BLaER1 (cell line): ENCODE measurements around the gene RNASE11.
"Not testable (repeated sequence)": the region's sequence is repeated elsewhere in the genome, so short reads cannot be mapped to it uniquely, and the experiment has no call there.

Source experiments
- H3K27ac ChIP-seq: shearing (Covaris generic); formaldehyde crosslinking; 2 replicates; pipeline ENCODE4 v1.8.1; 2022
- H3K27me3 ChIP-seq: shearing (Covaris generic); formaldehyde crosslinking; 2 replicates; pipeline ENCODE4 v1.8.1; 2022
- H3K36me3 ChIP-seq: shearing (Covaris generic); formaldehyde crosslinking; 2 replicates; pipeline ENCODE4 v1.8.1; 2022
- H3K4me1 ChIP-seq: shearing (Covaris generic); formaldehyde crosslinking; 2 replicates; pipeline ENCODE4 v1.8.1; 2022
- H3K4me2 ChIP-seq: shearing (Covaris generic); formaldehyde crosslinking; 2 replicates; pipeline ENCODE4 v1.8.1; 2022
- H3K4me3 ChIP-seq: shearing (Covaris generic); formaldehyde crosslinking; 2 replicates; pipeline ENCODE4 v1.8.1; 2022
- H3K9ac ChIP-seq: shearing (Covaris generic); formaldehyde crosslinking; 2 replicates; pipeline ENCODE4 v1.8.1; 2022
- H3K9me3 ChIP-seq: shearing (Covaris generic); formaldehyde crosslinking; 2 replicates; pipeline ENCODE4 v1.8.1; 2022
- H4K20me1 ChIP-seq: shearing (Covaris generic); formaldehyde crosslinking; 2 replicates; pipeline ENCODE4 v1.8.1; 2022
- Cebpa-rat ChIP-seq: shearing (Covaris generic); IDR thresholded peaks from 2 replicates; pipeline ENCODE4 v1.8.1; 2022

RNASE11 gene

GRCh38 chr14:20606902-20607242 lies 19.1 kb upstream of the RNASE11 start:
- Histone ChIP-seq H3K9ac (no peak overlapping the region), H3K4me1 (peaks cover 31% of the 10 kb centered on the region), H4K20me1 (no peaks in the 10 kb centered on the region), H3K27me3 (no peaks in the 10 kb centered on the region), H3K27ac (no peak overlapping the region), H3K4me3 (no peak overlapping the region), H3K9me3 (no peaks in the 10 kb centered on the region), H3K4me2 (peak overlapping the region; percentile 16; the same call in 1 of the 2 replicates), H3K36me3 (no peaks in the 10 kb centered on the region)
- TF ChIP-seq Cebpa-rat = no peak

GRCh38 chr14:20606190-20606901 lies 18.5 kb upstream of the RNASE11 start:
- H3K9me3 ChIP-seq = no peaks in the 10 kb centered on the region
- H4K20me1 ChIP-seq = no peaks in the 10 kb centered on the region
- no peak overlapping the region for H3K4me3 ChIP-seq
- peak overlapping the region; percentile 16; the same call in 1 of the 2 replicates for H3K4me2 ChIP-seq
- peaks cover 26% of the 10 kb centered on the region for H3K4me1 ChIP-seq
- TF ChIP-seq Cebpa-rat = no peak
- H3K9ac ChIP-seq = no peak overlapping the region
- no peaks in the 10 kb centered on the region for H3K36me3 ChIP-seq
- no peaks in the 10 kb centered on the region for H3K27me3 ChIP-seq
- no peak overlapping the region for H3K27ac ChIP-seq

- no peak overlapping the region for H3K27ac ChIP-seq
- H3K4me1 ChIP-seq = peaks cover 14% of the 10 kb centered on the region
- no peaks in the 10 kb centered on the region for H4K20me1 ChIP-seq
- H3K9ac ChIP-seq = no peak overlapping the region
- no peak overlapping the region for H3K4me2 ChIP-seq
- no peaks in the 10 kb centered on the region for H3K9me3 ChIP-seq
- H3K4me3 ChIP-seq = no peak overlapping the region
- H3K36me3 ChIP-seq = no peaks in the 10 kb centered on the region
- H3K27me3 ChIP-seq = no peaks in the 10 kb centered on the region
- no peak for TF ChIP-seq Cebpa-rat
Observed at GRCh38 chr14:20603813-20604690, 16.3 kb upstream of the RNASE11 start.

GRCh38 chr14:20602583-20602982 lies 14.8 kb upstream of the RNASE11 start:
- H3K9ac ChIP-seq = no peak overlapping the region
- H4K20me1 ChIP-seq = no peaks in the 10 kb centered on the region
- H3K4me1 ChIP-seq = no peaks in the 10 kb centered on the region
- H3K27me3 ChIP-seq = no peaks in the 10 kb centered on the region
- no peak for TF ChIP-seq Cebpa-rat
- no peak overlapping the region for H3K4me3 ChIP-seq
- no peak overlapping the region for H3K27ac ChIP-seq
- H3K9me3 ChIP-seq = no peaks in the 10 kb centered on the region
- H3K36me3 ChIP-seq = no peaks in the 10 kb centered on the region
- H3K4me2 ChIP-seq = no peak overlapping the region

GRCh38 chr14:20601522-20601921 lies 13.7 kb upstream of the RNASE11 start:
- TF ChIP-seq Cebpa-rat = no peak
- Histone ChIP-seq H3K27ac (no peak overlapping the region), H3K36me3 (no peaks in the 10 kb centered on the region), H4K20me1 (no peaks in the 10 kb centered on the region), H3K4me1 (no peaks in the 10 kb centered on the region), H3K27me3 (no peaks in the 10 kb centered on the region), H3K4me3 (no peak overlapping the region), H3K9ac (no peak overlapping the region), H3K9me3 (no peaks in the 10 kb centered on the region), H3K4me2 (no peak overlapping the region)

- H3K36me3 ChIP-seq = no peaks in the 10 kb centered on the region
- no peaks in the 10 kb centered on the region for H3K27me3 ChIP-seq
- H3K4me2 ChIP-seq = no peak overlapping the region
- no peaks in the 10 kb centered on the region for H4K20me1 ChIP-seq
- peaks cover 7% of the 10 kb centered on the region; the same call in 1 of the 2 replicates for H3K4me1 ChIP-seq
- no peak overlapping the region for H3K4me3 ChIP-seq
- H3K27ac ChIP-seq = no peak overlapping the region
- no peak overlapping the region for H3K9ac ChIP-seq
- H3K9me3 ChIP-seq = no peaks in the 10 kb centered on the region
- TF ChIP-seq Cebpa-rat = no peak
Observed at GRCh38 chr14:20597108-20597507, 9.3 kb upstream of the RNASE11 start.

- H3K9me3 ChIP-seq, H3K27me3 ChIP-seq, H3K9ac ChIP-seq, H3K4me2 ChIP-seq, H3K4me1 ChIP-seq, H3K4me3 ChIP-seq, H3K27ac ChIP-seq, H3K36me3 ChIP-seq, H4K20me1 ChIP-seq: not testable (repeated sequence)
Observed at GRCh38 chr14:20595726-20596125, 7.9 kb upstream of the RNASE11 start.

GRCh38 chr14:20592574-20592973 lies 4.8 kb upstream of the RNASE11 start:
- no peak overlapping the region for H3K27ac ChIP-seq
- H3K4me3 ChIP-seq = no peak overlapping the region
- H3K36me3 ChIP-seq = no peaks in the 10 kb centered on the region
- H3K9me3 ChIP-seq = no peaks in the 10 kb centered on the region
- H3K4me1 ChIP-seq = peaks cover 7% of the 10 kb centered on the region; the same call in 1 of the 2 replicates
- H3K9ac ChIP-seq = no peak overlapping the region
- H3K4me2 ChIP-seq = no peak overlapping the region
- no peak for TF ChIP-seq Cebpa-rat
- H4K20me1 ChIP-seq = no peaks in the 10 kb centered on the region
- H3K27me3 ChIP-seq = no peaks in the 10 kb centered on the region

- no peaks in the 10 kb centered on the region for H3K9me3 ChIP-seq
- H3K27ac ChIP-seq = no peak within 1 kb of the TSS
- no peak within 1 kb of the TSS for H3K9ac ChIP-seq
- H3K4me1 ChIP-seq = peaks cover 7% of the 10 kb centered on the region; the same call in 1 of the 2 replicates
- no peaks in the 10 kb centered on the region for H3K36me3 ChIP-seq
- no peaks in the 10 kb centered on the region for H3K27me3 ChIP-seq
- no peaks in the 10 kb centered on the region for H4K20me1 ChIP-seq
- H3K4me2 ChIP-seq = no peak within 1 kb of the TSS
- H3K4me3 ChIP-seq = no peak within 1 kb of the TSS
- TF ChIP-seq Cebpa-rat = no peak
Observed at GRCh38 chr14:20591235-20591634, 3.4 kb upstream of the RNASE11 start, which contains the start of gene RNASE12. RNASE12 (minus strand) TSS chr14:20591376; CDS start chr14:20590723, 653 bp downstream.

GRCh38 chr14:20583908-20584307 lies 3.9 kb downstream of the RNASE11 start:
- H3K27ac ChIP-seq = no peak overlapping the region
- no peak overlapping the region for H3K9ac ChIP-seq
- no peak overlapping the region for H3K4me2 ChIP-seq
- TF ChIP-seq Cebpa-rat = no peak
- no peak overlapping the region for H3K4me3 ChIP-seq
- H3K27me3 ChIP-seq = no peaks in the 10 kb centered on the region
- no peaks in the 10 kb centered on the region for H3K9me3 ChIP-seq
- no peaks in the 10 kb centered on the region for H3K4me1 ChIP-seq
- no peaks in the 10 kb centered on the region for H4K20me1 ChIP-seq
- H3K36me3 ChIP-seq = no peaks in the 10 kb centered on the region
